ENCODE measurements around the gene DSG1. TPM values are rescaled to one million over a fixed set of nuclear protein-coding genes. Genes with fewer than 3 reads are reported as not detected.
"Not testable (repeated sequence)": the region's sequence is repeated elsewhere in the genome, so short reads cannot be mapped to it uniquely, and the experiment has no call there.

Gene DSG1
- total RNA-seq, 1 donor from 2014 or later: not detected

DNA sequence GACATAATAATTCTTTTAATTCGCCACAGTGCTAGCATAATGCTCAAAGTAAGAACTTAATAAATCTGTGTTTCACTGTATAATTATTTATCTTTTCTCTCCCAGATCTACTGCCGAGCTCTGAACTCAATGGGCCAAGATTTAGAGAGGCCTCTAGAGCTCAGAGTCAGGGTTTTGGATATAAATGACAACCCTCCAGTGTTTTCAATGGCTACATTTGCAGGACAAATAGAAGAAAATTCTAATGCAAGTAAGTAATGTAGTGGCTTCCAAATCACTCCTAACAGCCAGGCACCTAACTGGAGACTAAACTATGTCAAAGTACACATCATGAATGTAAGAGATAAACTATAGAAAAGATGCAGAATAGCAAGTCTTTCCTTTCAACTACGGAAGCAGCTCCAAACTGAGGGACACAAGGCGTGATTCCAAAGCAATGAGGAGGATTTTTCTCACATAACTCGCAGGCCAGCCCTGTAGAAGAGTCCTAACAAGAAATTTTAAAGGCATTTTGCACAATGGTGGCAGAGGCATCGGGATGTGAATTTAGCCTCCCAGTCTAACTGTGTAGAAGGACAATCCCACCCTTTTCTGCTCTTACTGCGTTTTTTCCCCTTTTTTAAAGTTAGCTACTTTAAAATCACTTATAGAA lies 12.0 kb downstream of the DSG1 start:
- H3K9me3 ChIP-seq: no peaks in the 10 kb centered on the region
- DNase-seq: no peak
- H3K4me3 ChIP-seq: no peak overlapping the region
- no peaks in the 10 kb centered on the region for H3K36me3 ChIP-seq
- intact Hi-C loops (cut with DNase I): no loop called here
- H3K27ac ChIP-seq: no peak overlapping the region
- no peaks in the 10 kb centered on the region for H3K27me3 ChIP-seq (ENCODE audit: low read depth)
- no peaks in the 10 kb centered on the region for H3K4me1 ChIP-seq
- TF ChIP-seq, protein P1, sequence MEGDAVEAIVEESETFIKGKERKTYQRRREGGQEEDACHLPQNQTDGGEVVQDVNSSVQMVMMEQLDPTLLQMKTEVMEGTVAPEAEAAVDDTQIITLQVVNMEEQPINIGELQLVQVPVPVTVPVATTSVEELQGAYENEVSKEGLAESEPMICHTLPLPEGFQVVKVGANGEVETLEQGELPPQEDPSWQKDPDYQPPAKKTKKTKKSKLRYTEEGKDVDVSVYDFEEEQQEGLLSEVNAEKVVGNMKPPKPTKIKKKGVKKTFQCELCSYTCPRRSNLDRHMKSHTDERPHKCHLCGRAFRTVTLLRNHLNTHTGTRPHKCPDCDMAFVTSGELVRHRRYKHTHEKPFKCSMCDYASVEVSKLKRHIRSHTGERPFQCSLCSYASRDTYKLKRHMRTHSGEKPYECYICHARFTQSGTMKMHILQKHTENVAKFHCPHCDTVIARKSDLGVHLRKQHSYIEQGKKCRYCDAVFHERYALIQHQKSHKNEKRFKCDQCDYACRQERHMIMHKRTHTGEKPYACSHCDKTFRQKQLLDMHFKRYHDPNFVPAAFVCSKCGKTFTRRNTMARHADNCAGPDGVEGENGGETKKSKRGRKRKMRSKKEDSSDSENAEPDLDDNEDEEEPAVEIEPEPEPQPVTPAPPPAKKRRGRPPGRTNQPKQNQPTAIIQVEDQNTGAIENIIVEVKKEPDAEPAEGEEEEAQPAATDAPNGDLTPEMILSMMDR (IDR thresholded peaks at IDR 0.05): no peak
- ATAC-seq: no peak

GRCh38 chr18:31343454-31343853 lies 25.5 kb downstream of the DSG1 start:
- TF ChIP-seq, protein P1 (IDR thresholded peaks at IDR 0.05): no peak
- Histone ChIP-seq H3K4me1 (no peaks in the 10 kb centered on the region), H3K4me3 (no peak overlapping the region), H3K36me3 (no peaks in the 10 kb centered on the region), H3K27me3 (ENCODE audit: low read depth) (no peaks in the 10 kb centered on the region), H3K27ac (no peak overlapping the region), H3K9me3 (no peaks in the 10 kb centered on the region)
- ATAC-seq (no peak), DNase-seq (no peak)
- intact Hi-C loops (cut with DNase I): no loop called here

- H3K9me3 ChIP-seq; H3K4me3 ChIP-seq; H3K36me3 ChIP-seq; ATAC-seq; H3K27ac ChIP-seq; H3K4me1 ChIP-seq; DNase-seq; H3K27me3 ChIP-seq (ENCODE audit: low read depth); intact Hi-C loops (cut with DNase I): not testable (repeated sequence)
Measured at GRCh38 chr18:31353336-31353735, 35.4 kb downstream of the DSG1 start.

DNA sequence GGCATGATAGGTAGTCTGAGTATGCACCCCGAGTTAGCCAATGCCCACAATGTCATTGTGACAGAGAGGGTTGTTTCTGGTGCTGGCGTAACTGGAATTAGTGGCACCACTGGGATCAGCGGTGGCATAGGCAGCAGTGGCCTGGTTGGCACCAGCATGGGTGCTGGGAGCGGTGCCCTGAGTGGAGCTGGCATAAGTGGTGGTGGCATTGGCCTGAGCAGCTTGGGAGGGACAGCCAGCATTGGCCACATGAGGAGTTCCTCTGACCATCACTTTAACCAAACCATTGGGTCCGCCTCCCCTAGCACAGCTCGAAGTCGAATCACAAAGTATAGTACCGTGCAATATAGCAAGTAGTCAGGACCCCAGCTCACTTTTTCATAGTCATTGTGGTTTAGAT lies 37.0 kb downstream of the DSG1 start:
- ATAC-seq (no peak), DNase-seq (no peak)
- no peaks in the 10 kb centered on the region for H3K9me3 ChIP-seq
- no peaks in the 10 kb centered on the region for H3K4me1 ChIP-seq
- no peak overlapping the region for H3K27ac ChIP-seq
- TF ChIP-seq, protein P1 (IDR thresholded peaks at IDR 0.05): no peak
- H3K4me3 ChIP-seq: no peak overlapping the region
- H3K36me3 ChIP-seq: no peaks in the 10 kb centered on the region
- H3K27me3 ChIP-seq (ENCODE audit: low read depth): no peaks in the 10 kb centered on the region
- intact Hi-C loops (cut with DNase I): no loop called here

- ATAC-seq (no peak), DNase-seq (no peak)
- H3K9me3 ChIP-seq: no peaks in the 10 kb centered on the region
- H3K27ac ChIP-seq: no peak overlapping the region
- H3K36me3 ChIP-seq: no peaks in the 10 kb centered on the region
- intact Hi-C loops (cut with DNase I): no loop called here
- TF ChIP-seq, protein P1 (IDR thresholded peaks at IDR 0.05): no peak
- no peaks in the 10 kb centered on the region for H3K4me1 ChIP-seq
- H3K27me3 ChIP-seq (ENCODE audit: low read depth): no peaks in the 10 kb centered on the region
- H3K4me3 ChIP-seq: no peak overlapping the region
Measured at GRCh38 chr18:31356025-31356424, 38.1 kb downstream of the DSG1 start.

DNA sequence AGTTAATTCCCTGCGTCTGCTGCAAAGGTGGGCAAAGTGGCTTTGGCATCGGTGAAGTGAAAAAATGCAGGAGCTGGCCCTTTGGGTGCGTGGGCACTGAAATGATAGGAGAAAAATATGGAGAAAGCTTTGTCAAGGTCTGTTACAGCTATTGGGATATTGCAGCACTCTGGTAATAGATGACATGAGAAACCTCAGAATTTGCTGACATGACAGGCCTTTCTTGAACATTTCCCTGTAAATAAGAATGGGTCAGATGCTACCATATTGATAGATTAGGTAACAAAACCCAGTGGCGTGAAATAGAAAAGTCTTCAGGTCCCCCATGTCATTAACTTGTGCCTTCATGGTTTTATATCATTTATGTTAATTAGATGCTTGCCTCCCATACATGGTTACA lies 46.2 kb downstream of the DSG1 start:
- intact Hi-C loops (cut with DNase I): no loop called here
- Histone ChIP-seq H3K27me3 (ENCODE audit: low read depth) (no peaks in the 10 kb centered on the region), H3K27ac (no peak overlapping the region), H3K9me3 (no peaks in the 10 kb centered on the region), H3K4me3 (no peak overlapping the region), H3K4me1 (no peaks in the 10 kb centered on the region), H3K36me3 (no peaks in the 10 kb centered on the region)
- DNase-seq (no peak), ATAC-seq (no peak)
- TF ChIP-seq, protein P1 (IDR thresholded peaks at IDR 0.05): no peak

Data from lower lobe of right lung (tissue), 2 donors.